CD1c-positive myeloid dendritic cell (primary cell): Measurements from ENCODE around the gene PADI1.
A peak's percentile ranks its signal among the peaks of the same experiment; 100 is the strongest.

Experiments
- DNase-seq: peaks from one replicate; pipeline ENCODE4 v3.0.0-alpha.2; 2016; ENCODE audit errors: extremely low spot score

The PADI1 gene

GRCh38 chr1:17270891-17271765 lies 66.2 kb downstream of the PADI1 start:
- no peak for DNase-seq

GRCh38 chr1:17272066-17272465 lies 67.1 kb downstream of the PADI1 start:
- DNase-seq, result no peak

- no peak for DNase-seq
Observed at GRCh38 chr1:17272646-17273045, 67.7 kb downstream of the PADI1 start.

GRCh38 chr1:17273096-17273495 lies 68.2 kb downstream of the PADI1 start:
- no peak for DNase-seq

- peak; percentile 48 for DNase-seq
Observed at GRCh38 chr1:17274186-17275170, 69.5 kb downstream of the PADI1 start.

- peak; percentile 53 for DNase-seq
Observed at GRCh38 chr1:17276568-17276967, 71.6 kb downstream of the PADI1 start.

- DNase-seq, result no peak
Observed at GRCh38 chr1:17277511-17278159, 72.7 kb downstream of the PADI1 start.

- no peak for DNase-seq
Observed at GRCh38 chr1:17278996-17279830, 74.3 kb downstream of the PADI1 start.

- DNase-seq, result no peak
Observed at GRCh38 chr1:17280436-17280835, 75.5 kb downstream of the PADI1 start.

- no peak for DNase-seq
Observed at GRCh38 chr1:17280894-17281293, 76.0 kb downstream of the PADI1 start.

GRCh38 chr1:17281775-17282181 lies 76.8 kb downstream of the PADI1 start:
- DNase-seq, result peak; percentile 51

- DNase-seq, result no peak
Observed at GRCh38 chr1:17282836-17283235, 77.9 kb downstream of the PADI1 start.

- no peak for DNase-seq
Observed at GRCh38 chr1:17286646-17287045, 81.7 kb downstream of the PADI1 start.

GRCh38 chr1:17287130-17287776 lies 82.3 kb downstream of the PADI1 start:
- no peak for DNase-seq

GRCh38 chr1:17289721-17290120 lies 84.8 kb downstream of the PADI1 start:
- no peak for DNase-seq

GRCh38 chr1:17290553-17290952 lies 85.6 kb downstream of the PADI1 start:
- no peak for DNase-seq

GRCh38 chr1:17292299-17293160 lies 87.6 kb downstream of the PADI1 start:
- DNase-seq, result no peak

- no peak for DNase-seq
Observed at GRCh38 chr1:17293681-17294425, 88.9 kb downstream of the PADI1 start.

- no peak for DNase-seq
Observed at GRCh38 chr1:17295292-17295691, 90.4 kb downstream of the PADI1 start.
